OCI-LY7 (cell line): ENCODE measurements around the gene MEF2B. TPM values are rescaled to one million over a fixed set of nuclear protein-coding genes. Genes with fewer than 3 reads are reported as not detected.

ENCODE experiments used
- BruUV-seq: library from RNA; stranded (reverse); fragments of 400-500 nt; replicated peaks from 2 replicates; lab custom pipeline; 2021; lab: Mats Ljungman, UMichigan
- CTCF ChIA-PET: fragments of 300-600 bp; sonication (Branson Sonifier 250); formaldehyde crosslinking; loops from one replicate; lab custom pipeline; 2022; ENCODE audit warnings: antibody characterized with exemption; ENCODE audit not compliant: unreplicated experiment; lab: Charles Lee
- POLR2A ChIA-PET: fragments of 300-600 bp; sonication (Branson Sonifier 250); formaldehyde crosslinking; loops from one replicate; lab custom pipeline; 2022; ENCODE audit warnings: antibody characterized with exemption; lab: Charles Lee
- DNase-seq: peaks from one replicate; pipeline ENCODE4 v3.0.0-alpha.2; 2015; ENCODE audit warnings: low spot score
- H2AFZ ChIP-seq: fragments of 200-600 bp; sonication (generic), shearing (Covaris generic); 2 replicates; pipeline ENCODE4 v1.6.1; 2014; ENCODE audit warnings: mild to moderate bottlenecking, antibody characterized with exemption, low read length, moderate library complexity
- H3K27ac ChIP-seq: fragments of 200-600 bp; sonication (generic); 2 replicates; pipeline ENCODE4 v1.5.1; 2014; ENCODE audit warnings: mixed run types, low read depth, mild to moderate bottlenecking, moderate library complexity, low read length, inconsistent platforms; ENCODE audit not compliant: poor library complexity, severe bottlenecking
- H3K36me3 ChIP-seq: fragments of 200-600 bp; sonication (generic); 2 replicates; pipeline ENCODE4 v1.6.1; 2014; ENCODE audit warnings: mild to moderate bottlenecking, antibody characterized with exemption, low read length, moderate library complexity, mixed read lengths; ENCODE audit not compliant: insufficient read depth
- H3K4me1 ChIP-seq: fragments of 200-600 bp; sonication (generic); 2 replicates; pipeline ENCODE4 v1.5.1; 2014; ENCODE audit warnings: mild to moderate bottlenecking, low read length; ENCODE audit not compliant: insufficient read depth, poor library complexity, severe bottlenecking
- H3K4me2 ChIP-seq: fragments of 200-600 bp; sonication (generic); 2 replicates; pipeline ENCODE4 v1.6.1; 2014; ENCODE audit warnings: mild to moderate bottlenecking, low read length
- H3K4me3 ChIP-seq: fragments of 200-600 bp; sonication (generic); 2 replicates; pipeline ENCODE4 v1.5.1; 2014; ENCODE audit warnings: mild to moderate bottlenecking, low read depth, low read length; ENCODE audit not compliant: poor library complexity, severe bottlenecking
- H3K79me2 ChIP-seq: fragments of 200-600 bp; sonication (generic); 2 replicates; pipeline ENCODE4 v1.6.1; 2016; ENCODE audit warnings: low read depth, mild to moderate bottlenecking, low read length, moderate library complexity, mixed read lengths; ENCODE audit not compliant: insufficient read depth
- H3K9me2 ChIP-seq: fragments of 200-600 bp; sonication (generic); 2 replicates; pipeline ENCODE4 v1.6.1; 2016; ENCODE audit warnings: mild to moderate bottlenecking, low read length, mixed read lengths; ENCODE audit not compliant: insufficient read depth
- H3K9me3 ChIP-seq: fragments of 200-600 bp; sonication (generic); 2 replicates; pipeline ENCODE4 v1.6.1; 2014; ENCODE audit warnings: mild to moderate bottlenecking, mixed run types, low read length, mixed read lengths
- H4K20me1 ChIP-seq: fragments of 200-600 bp; sonication (generic); 2 replicates; pipeline ENCODE4 v1.6.1; 2014; ENCODE audit warnings: mild to moderate bottlenecking, antibody characterized with exemption, low read length, moderate library complexity, mixed read lengths; ENCODE audit not compliant: insufficient read depth
- EZH2phosphoT487 ChIP-seq: fragments of 200-600 bp; sonication (generic); IDR thresholded peaks from 2 replicates; pipeline ENCODE4 v1.6.1; 2018; ENCODE audit warnings: low read depth, borderline replicate concordance, mild to moderate bottlenecking, mixed run types, antibody characterized with exemption, low read length, moderate library complexity, mixed read lengths
- intact Hi-C: fragments of 100-400 bp; cut with micrococcal nuclease; formaldehyde crosslinking; loops from one replicate; pipeline ENCODE4 v1.10.0; 2022; ENCODE audit not compliant: unreplicated experiment
- total RNA-seq, 2 experiments: library from RNA; depleted of rRNA in 1 of 2; stranded (reverse); fragments of >200 nt in 1 of 2; shearing (Covaris generic) in 1 of 2; gene quantifications; 2 replicates each; pipeline ENCODE4 v1.2.3, GENCODE V29; 2014 to 2022
- TF ChIP-seq, protein P1 (sequence below): fragments of 200-600 bp; sonication (generic); conservative IDR thresholded peaks from 2 replicates; pipeline ENCODE4 v1.5.1; 2014; ENCODE audit warnings: mild to moderate bottlenecking, antibody characterized with exemption, low read length, moderate library complexity, mixed read lengths

MEF2B gene
- total RNA-seq, 2 experiments from 2014 or later, result 201 to 295 TPM

GRCh38 chr19:19192910-19193423, 22.9 kb upstream of the MEF2B start:
- Histone ChIP-seq H3K4me3 (peak overlapping the region; percentile 93), H3K4me2 (peak overlapping the region; percentile 93), H3K4me1 (peaks cover 31% of the 10 kb centered on the region), H3K79me2 (peaks cover 34% of the 10 kb centered on the region), H3K9me2 (no peaks in the 10 kb centered on the region), H4K20me1 (no peaks in the 10 kb centered on the region), H3K36me3 (peaks cover 26% of the 10 kb centered on the region), H2AFZ (peak overlapping the region; percentile 87; the same call in 1 of the 2 replicates), H3K9me3 (no peaks in the 10 kb centered on the region), H3K27ac (peak overlapping the region; percentile 73)
- intact Hi-C loops, result loop anchor here (1.0 to 5.0 kb wide), 3 partner anchors 169 to 297 kb away; partner anchors contain the start of gene GATAD2A
- TF ChIP-seq, protein P1, sequence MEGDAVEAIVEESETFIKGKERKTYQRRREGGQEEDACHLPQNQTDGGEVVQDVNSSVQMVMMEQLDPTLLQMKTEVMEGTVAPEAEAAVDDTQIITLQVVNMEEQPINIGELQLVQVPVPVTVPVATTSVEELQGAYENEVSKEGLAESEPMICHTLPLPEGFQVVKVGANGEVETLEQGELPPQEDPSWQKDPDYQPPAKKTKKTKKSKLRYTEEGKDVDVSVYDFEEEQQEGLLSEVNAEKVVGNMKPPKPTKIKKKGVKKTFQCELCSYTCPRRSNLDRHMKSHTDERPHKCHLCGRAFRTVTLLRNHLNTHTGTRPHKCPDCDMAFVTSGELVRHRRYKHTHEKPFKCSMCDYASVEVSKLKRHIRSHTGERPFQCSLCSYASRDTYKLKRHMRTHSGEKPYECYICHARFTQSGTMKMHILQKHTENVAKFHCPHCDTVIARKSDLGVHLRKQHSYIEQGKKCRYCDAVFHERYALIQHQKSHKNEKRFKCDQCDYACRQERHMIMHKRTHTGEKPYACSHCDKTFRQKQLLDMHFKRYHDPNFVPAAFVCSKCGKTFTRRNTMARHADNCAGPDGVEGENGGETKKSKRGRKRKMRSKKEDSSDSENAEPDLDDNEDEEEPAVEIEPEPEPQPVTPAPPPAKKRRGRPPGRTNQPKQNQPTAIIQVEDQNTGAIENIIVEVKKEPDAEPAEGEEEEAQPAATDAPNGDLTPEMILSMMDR, result no peak
- TF ChIP-seq EZH2phosphoT487, result no peak
- BruUV-seq, result TSS peak; percentile 92
- POLR2A ChIA-PET, result interaction anchor here (0.6 to 2.4 kb wide), 5 partner anchors 9 to 25 kb away, joined by 3 to 24 read pairs (median 3); partner anchors contain the start of genes MEF2B and NR2C2AP
- CTCF ChIA-PET, result interaction anchor here (0.5 to 1.2 kb wide), 2 partner anchors 10 to 140 kb away, joined by 3 to 7 read pairs; partner anchors contain the start of gene NR2C2AP
- peak; percentile 44 for DNase-seq

DNA sequence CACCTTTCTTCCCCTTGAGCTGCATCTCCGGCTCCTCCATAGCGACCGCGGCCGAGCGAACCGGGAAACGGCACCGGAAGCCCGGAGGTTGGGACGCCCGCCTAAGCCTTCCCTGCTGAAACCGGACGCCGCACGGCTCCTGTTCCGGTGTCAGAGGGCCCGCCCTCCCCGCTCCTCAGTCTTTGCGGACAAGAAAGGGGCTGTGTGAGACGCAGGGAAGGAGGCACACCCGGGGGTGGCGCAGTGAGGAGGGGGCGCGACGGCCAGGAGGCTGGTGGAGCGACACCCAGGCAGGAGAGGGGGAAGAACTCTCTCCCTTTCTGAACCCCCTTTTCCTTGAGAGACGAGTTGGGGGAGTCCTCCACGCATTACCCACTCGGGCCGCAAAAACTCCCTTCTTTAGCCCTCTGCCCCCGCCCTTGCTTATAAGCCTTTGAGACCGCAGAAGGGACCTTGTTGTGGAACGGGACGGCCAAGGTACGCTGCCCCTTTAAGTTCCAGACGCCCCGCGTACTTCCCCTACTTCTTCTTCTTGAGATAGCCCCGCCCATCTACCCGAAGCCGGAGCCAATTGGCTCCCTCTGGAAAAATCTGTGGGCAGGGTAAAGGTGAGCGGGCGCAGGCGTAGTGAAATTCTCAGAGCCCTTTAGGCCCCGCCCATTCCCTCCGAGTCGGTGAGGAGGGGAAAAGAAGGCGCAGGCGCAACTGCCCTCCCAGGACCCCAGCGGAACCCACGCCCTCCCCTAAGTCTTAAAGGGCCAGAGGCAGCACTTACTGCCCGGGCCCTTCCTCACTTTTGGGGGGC, 22.2 kb upstream of the MEF2B start, which contains the start of the genes BORCS8 and RFXANK:
TSS of gene BORCS8 (minus strand) at position 75 of the 805 bp plus-strand sequence. CDS start at position 40, 35 bp downstream.
TSS of gene RFXANK (plus strand) at position 181 of the 805 bp plus-strand sequence. CDS start 1,689 bp downstream, outside the sequence.
- peaks cover 34% of the 10 kb centered on the region for H3K79me2 ChIP-seq
- intact Hi-C loops, result loop anchor here (1.0 to 5.0 kb wide), 3 partner anchors 170 to 298 kb away; partner anchors contain the start of gene GATAD2A
- ChIA-PET CTCF (interaction anchor here (0.5 to 1.2 kb wide), 2 partner anchors 11 to 141 kb away, joined by 3 to 7 read pairs; partner anchors contain the start of gene NR2C2AP), POLR2A (interaction anchor here (0.8 to 2.4 kb wide), 5 partner anchors 10 to 36 kb away, joined by 3 to 24 read pairs (median 3); partner anchors contain the start of genes MEF2B and NR2C2AP)
- peaks cover 23% of the 10 kb centered on the region for H3K36me3 ChIP-seq
- peak within 1 kb of the TSS; percentile 87; the same call in 1 of the 2 replicates for H2AFZ ChIP-seq
- H3K27ac ChIP-seq, result peak within 1 kb of the TSS; percentile 89
- no TSS peak for BruUV-seq
- H3K4me1 ChIP-seq, result peaks cover 31% of the 10 kb centered on the region
- H3K9me2 ChIP-seq, result no peaks in the 10 kb centered on the region
- DNase-seq, result peak; percentile 100
- H4K20me1 ChIP-seq, result no peaks in the 10 kb centered on the region
- TF ChIP-seq, protein P1, result no peak
- no peak for TF ChIP-seq EZH2phosphoT487
- H3K4me2 ChIP-seq, result peak within 1 kb of the TSS; percentile 93
- peak within 1 kb of the TSS; percentile 93 for H3K4me3 ChIP-seq
- H3K9me3 ChIP-seq, result no peaks in the 10 kb centered on the region
